GM12878 (cell line): Measurements from ENCODE around the gene SS18. TPM values are rescaled to one million over a fixed set of nuclear protein-coding genes. Genes with fewer than 3 reads are reported as not detected.

ENCODE experiments used
- ATAC-seq: fragments of 200-7000 bp; cut with Tn5 transposase; 3 replicates; pipeline ENCODE4 v1.9.1; 2020; ENCODE audit warnings: mild to moderate bottlenecking, moderate library complexity
- BruUV-seq: library from RNA; stranded (reverse); fragments of 400-500 nt; replicated peaks from 2 replicates; lab custom pipeline; 2021; lab: Mats Ljungman, UMichigan
- CTCF ChIA-PET: fragments of 300-600 bp; sonication (Branson Sonifier 250); formaldehyde crosslinking; extraction: SDS; loops from one replicate; lab custom pipeline; 2021; ENCODE audit warnings: inconsistent platforms; lab: Yijun Ruan, JAX
- POLR2A ChIA-PET: fragments of 350-600 bp; formaldehyde crosslinking; extraction: SDS; loops from one replicate; lab custom pipeline; 2021; ENCODE audit warnings: inconsistent platforms; lab: Charles Lee
- RAD21 ChIA-PET: fragments of 300-600 bp; sonication (Branson Sonifier 250); formaldehyde crosslinking; loops from one replicate; lab custom pipeline; 2023; ENCODE audit warnings: antibody characterized with exemption; ENCODE audit not compliant: unreplicated experiment; lab: Charles Lee
- SMC1A ChIA-PET: fragments of 300-600 bp; sonication (Branson Sonifier 250); formaldehyde crosslinking; loops from one replicate; lab custom pipeline; 2023; ENCODE audit not compliant: unreplicated experiment, uncharacterized antibody; lab: Charles Lee
- DNase-seq: peaks from one replicate; pipeline ENCODE4 v3.0.0-alpha.2; 2011; ENCODE audit warnings: low read depth, low spot score
- FAIRE-seq: peaks from 3 replicates; lab custom pipeline; 2011; peaks lifted over from hg19 to GRCh38; lab: Jason Lieb, UNC
- H2AFZ ChIP-seq: 2 replicates; pipeline ENCODE4 v1.6.0; 2011; ENCODE audit warnings: low read depth, low read length, control low read depth; ENCODE audit not compliant: control insufficient read depth
- H3K27ac ChIP-seq: 2 replicates; pipeline ENCODE4 v1.5.1; 2011; ENCODE audit warnings: control low read depth; ENCODE audit not compliant: control insufficient read depth, insufficient read depth
- H3K27me3 ChIP-seq, 2 experiments: replicated peaks in 1 of 2; 2 replicates each; pipeline versions ENCODE4 v1.6.0 to v1.6.1; 2011; ENCODE audit warnings: low read length in 1 of 2; ENCODE audit not compliant: control insufficient read depth in 2 of 2, insufficient read depth in 2 of 2
- H3K36me3 ChIP-seq, 2 experiments: 2 replicates each; pipeline ENCODE4 v1.5.1; 2011; ENCODE audit warnings: low read length in 1 of 2; ENCODE audit not compliant: control insufficient read depth in 2 of 2, insufficient read depth in 2 of 2
- H3K4me1 ChIP-seq: 2 replicates; pipeline ENCODE4 v1.6.1; 2011; ENCODE audit warnings: mild to moderate bottlenecking, low read length, moderate library complexity, mixed read lengths; ENCODE audit not compliant: control insufficient read depth, insufficient read depth
- H3K4me2 ChIP-seq: 2 replicates; pipeline ENCODE4 v1.6.0; 2011; ENCODE audit warnings: control low read depth; ENCODE audit not compliant: control insufficient read depth, insufficient read depth
- H3K4me3 ChIP-seq: fragments of 200-600 bp; sonication (generic); 2 replicates; pipeline ENCODE4 v1.5.1; 2016
- H3K79me2 ChIP-seq: 2 replicates; pipeline ENCODE4 v1.6.0; 2011; ENCODE audit warnings: low read length; ENCODE audit not compliant: control insufficient read depth, insufficient read depth
- H3K9ac ChIP-seq: 2 replicates; pipeline ENCODE4 v1.8.0; 2011; ENCODE audit warnings: low read length, control low read depth, mixed read lengths; ENCODE audit not compliant: control insufficient read depth, insufficient read depth
- H3K9me3 ChIP-seq: replicated peaks from 3 replicates; pipeline ENCODE4 v1.5.1; 2011; ENCODE audit warnings: mild to moderate bottlenecking, low read length; ENCODE audit not compliant: control insufficient read depth, insufficient read depth
- H4K20me1 ChIP-seq: 2 replicates; pipeline ENCODE4 v1.6.0; 2011; ENCODE audit not compliant: control insufficient read depth, insufficient read depth
- ATF7 ChIP-seq: fragments of 450-650 bp; IDR thresholded peaks from 2 replicates; pipeline ENCODE4 v1.6.1; 2016; ENCODE audit warnings: low read depth, mild to moderate bottlenecking
- CHD4 ChIP-seq: fragments of 200-600 bp; sonication (generic); IDR thresholded peaks from 2 replicates; pipeline ENCODE4 v1.6.1; 2016; ENCODE audit warnings: mild to moderate bottlenecking
- EP300 ChIP-seq, 2 experiments: fragments of 150-350 bp in 1 of 2; IDR thresholded peaks; 2 replicates each; pipeline ENCODE4 v1.6.1; 2011 to 2012; ENCODE audit warnings: low read depth in 2 of 2, low read length in 2 of 2, borderline replicate concordance in 1 of 2, improper control_type of control experiment in 1 of 2, inconsistent platforms in 1 of 2; ENCODE audit not compliant: control insufficient read depth in 1 of 2
- HDGF ChIP-seq: fragments of 450-650 bp; IDR thresholded peaks from 2 replicates; pipeline ENCODE4 v1.6.1; 2016; ENCODE audit warnings: antibody characterized with exemption
- PAX5 ChIP-seq: IDR thresholded peaks from 2 replicates; pipeline ENCODE4 v1.6.1; 2011; ENCODE audit warnings: low read depth, low read length, borderline replicate concordance
- TCF3 ChIP-seq: IDR thresholded peaks from 2 replicates; pipeline ENCODE4 v1.6.1; 2012; ENCODE audit warnings: low read depth, mild to moderate bottlenecking, low read length, borderline replicate concordance; ENCODE audit not compliant: insufficient read depth
- WGBS: methylation state at CpG from one replicate; pipeline ENCODE4 v1.1.6; 2016; ENCODE audit warnings: low lambda C conversion rate; ENCODE audit not compliant: insufficient replicate concordance, insufficient coverage; ENCODE audit errors: missing lambda C conversion rate; 5-methylcytosine and 5-hydroxymethylcytosine counted together
- in situ Hi-C: fragments of 300-500 bp; cut with MboI; formaldehyde crosslinking; loops from 9 replicates; pipeline ENCODE4 v1.14.3; 2018; ENCODE audit warnings: mixed read lengths
- intact Hi-C: fragments of 100-400 bp; cut with micrococcal nuclease; formaldehyde crosslinking; loops from one replicate; pipeline ENCODE4 v1.14.2; 2022; ENCODE audit not compliant: unreplicated experiment
- polyA plus RNA-seq, 11 experiments: library from polyadenylated mRNA; depleted of rRNA in 4 of 11; unstranded in 6 of 11; stranded (reverse) in 5 of 11; fragments of >200 nt; fragmentation: Nextera tagmentation in 4 of 11; fragmentation: Illumina TruSeq in 1 of 11; extraction: Ambion mirVana in 4 of 11; extraction: Trizol in 1 of 11; gene quantifications; 1 replicate in 1 of 11; 2 replicates in 10 of 11; pipeline versions ENCODE4 v1.2.1 to v1.2.3, GENCODE V29; 2011 to 2016; ENCODE audit warnings: inconsistent platforms in 2 of 11, missing spikeins in 2 of 11, low read depth in 1 of 11
- total RNA-seq, 4 experiments: library from RNA; depleted of rRNA in 3 of 4; stranded (reverse); fragments of >200 nt in 3 of 4; fragmentation: Illumina TruSeq in 1 of 4; extraction: Trizol in 1 of 4; gene quantifications; 2 replicates each; pipeline versions ENCODE4 v1.2.1 to v1.2.3, GENCODE V29; 2013 to 2021
- TF ChIP-seq, protein P1 (sequence below): IDR thresholded peaks from 2 replicates; pipeline ENCODE4 v1.6.1; 2011; ENCODE audit warnings: low read depth, mild to moderate bottlenecking, low read length, moderate library complexity, borderline replicate concordance; ENCODE audit errors: extremely low read depth

SS18 gene
- total and polyA plus RNA-seq, 10 of the 15 experiments (the other 5 are each of a cell fraction or from before 2014, with no cell fraction given), result 16.6 to 153 (median 81.8) TPM

- no peak for TF ChIP-seq EP300 (IDR thresholded peaks at IDR 0.05; ENCODE audit: borderline replicate concordance in 1 of 2, control insufficient read depth in 1 of 2, low read depth in 2 of 2, low read length in 2 of 2)
- TF ChIP-seq CHD4, result no peak
- TF ChIP-seq, all 136 proteins: peak for 0
Measured at GRCh38 chr18:26119246-26119645, 28.8 kb upstream of the SS18 start (continued).

DNA sequence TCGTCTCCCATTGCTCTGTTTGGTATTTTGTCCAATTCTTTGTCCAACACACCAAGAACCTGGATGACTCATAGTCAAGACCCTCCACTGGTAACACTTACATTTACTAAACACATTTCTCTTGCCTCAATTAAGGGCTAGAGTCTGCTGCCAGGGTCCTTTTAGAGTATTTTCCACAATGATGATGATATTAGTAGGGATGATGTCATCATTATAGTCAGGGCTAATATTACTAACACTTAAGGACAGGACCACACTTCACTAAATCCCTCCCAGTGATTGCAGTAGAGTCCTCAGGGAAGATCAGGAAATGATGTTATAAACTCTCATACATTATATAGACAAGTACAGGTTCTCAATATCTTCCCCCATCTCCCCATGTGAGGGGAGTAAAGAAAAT is 13.6 kb upstream of the SS18 start:
- TF ChIP-seq ATF7 (0 out of 2 replicates have a peak, but pooled peaks have one; percentile 37), PAX5 (no peak), HDGF (no peak), TCF3 (no peak)
- TF ChIP-seq, protein P1, sequence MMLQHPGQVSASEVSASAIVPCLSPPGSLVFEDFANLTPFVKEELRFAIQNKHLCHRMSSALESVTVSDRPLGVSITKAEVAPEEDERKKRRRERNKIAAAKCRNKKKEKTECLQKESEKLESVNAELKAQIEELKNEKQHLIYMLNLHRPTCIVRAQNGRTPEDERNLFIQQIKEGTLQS, result no peak
- BruUV-seq, result no TSS peak
- in situ Hi-C loops, result no loop called here
- intact Hi-C loops, result no loop called here
- no peaks in the 10 kb centered on the region for H4K20me1 ChIP-seq
- H3K27me3 ChIP-seq, result no peaks in the 10 kb centered on the region
- no peak overlapping the region for H3K9ac ChIP-seq
- no peak for DNase-seq
- RAD21 ChIA-PET, result no interaction called here
- H3K4me2 ChIP-seq, result no peak overlapping the region
- no peak for FAIRE-seq
- 100% methylated on average over 1 of the region's 1 CpG for WGBS
- CTCF ChIA-PET, result interaction anchor here (1.0 kb wide), 1 partner anchor 279 kb away, joined by 3 read pairs; no protein-coding TSS in a partner anchor
- SMC1A ChIA-PET, result interaction anchor here (0.6 to 2.4 kb wide), 2 partner anchors 43 to 183 kb away, joined by 3 to 9 read pairs; no protein-coding TSS in a partner anchor
- no peak overlapping the region for H3K4me3 ChIP-seq
- H3K36me3 ChIP-seq, result no peaks in the 10 kb centered on the region
- H3K27ac ChIP-seq, result no peak overlapping the region
- no peak overlapping the region for H2AFZ ChIP-seq
- H3K9me3 ChIP-seq, result no peaks in the 10 kb centered on the region; the same call in 2 of the 3 replicates
- no peak for ATAC-seq
- no peaks in the 10 kb centered on the region for H3K79me2 ChIP-seq
- POLR2A ChIA-PET, result no interaction called here
- H3K4me1 ChIP-seq, result no peaks in the 10 kb centered on the region
